Liver (tissue), 9 donors: Measurements from ENCODE around the gene ALDOA. TPM values are rescaled to one million over a fixed set of nuclear protein-coding genes. Genes with fewer than 3 reads are reported as not detected.

ENCODE experiments used
- DNase-seq: peaks from one replicate; pipeline ENCODE4 v3.0.0-alpha.2; 2017; ENCODE audit warnings: low spot score
- H3K27ac ChIP-seq, 2 donors: one replicate each; pipeline ENCODE4 v1.7.0; 2013; ENCODE audit warnings: inconsistent platforms in 2 of 2, low read length in 2 of 2, control low read depth in 1 of 2, low read depth in 1 of 2, mild to moderate bottlenecking in 1 of 2
- H3K27me3 ChIP-seq, 4 donors: one replicate each; pipeline versions ENCODE4 v1.6.1 to v1.7.0; 2013; ENCODE audit warnings: low read length in 3 of 4, inconsistent platforms in 1 of 4, mild to moderate bottlenecking in 1 of 4, moderate library complexity in 1 of 4; ENCODE audit not compliant: control insufficient read depth in 4 of 4, insufficient read depth in 4 of 4
- H3K36me3 ChIP-seq, 4 donors: one replicate each; pipeline versions ENCODE4 v1.6.1 to v1.7.0; 2013; ENCODE audit warnings: low read length in 3 of 4, mild to moderate bottlenecking in 3 of 4, low read depth in 1 of 4, moderate library complexity in 1 of 4; ENCODE audit not compliant: control insufficient read depth in 4 of 4, insufficient read depth in 3 of 4
- H3K4me1 ChIP-seq, 4 donors: one replicate each; pipeline versions ENCODE4 v1.6.1 to v1.7.0; 2013; ENCODE audit warnings: low read length in 3 of 4, mild to moderate bottlenecking in 3 of 4, moderate library complexity in 1 of 4; ENCODE audit not compliant: control insufficient read depth in 4 of 4, insufficient read depth in 4 of 4
- H3K4me3 ChIP-seq, 3 donors: one replicate each; pipeline versions ENCODE4 v1.6.1 to v1.7.0; 2013; ENCODE audit warnings: low read length in 3 of 3, control low read depth in 1 of 3, low read depth in 1 of 3, mild to moderate bottlenecking in 1 of 3
- H3K9ac ChIP-seq, 2 donors: one replicate each; pipeline ENCODE4 v1.7.0; 2013; ENCODE audit warnings: low read length in 2 of 2, mild to moderate bottlenecking in 2 of 2, moderate library complexity in 2 of 2, control low read depth in 1 of 2, low read depth in 1 of 2
- H3K9me3 ChIP-seq, 4 donors: one replicate each; pipeline versions ENCODE4 v1.6.1 to v1.7.0; 2013; ENCODE audit warnings: low read length in 3 of 4; ENCODE audit not compliant: control insufficient read depth in 4 of 4
- ATF3 ChIP-seq: IDR thresholded peaks from 2 replicates; pipeline ENCODE4 v1.6.1; 2016; ENCODE audit warnings: antibody characterized with exemption
- CTCF ChIP-seq: fragments of 150-350 bp; IDR thresholded peaks from 2 replicates; pipeline ENCODE4 v1.5.1; 2017; ENCODE audit warnings: improper control_type of control experiment, low read depth, low read length; ENCODE audit not compliant: missing input control
- EGR1 ChIP-seq, 2 donors: IDR thresholded peaks; 2 replicates each; pipeline ENCODE4 v1.6.1; 2016 to 2018; ENCODE audit warnings: antibody characterized with exemption in 2 of 2, low read depth in 2 of 2
- FOXA1 ChIP-seq: IDR thresholded peaks from 2 replicates; pipeline ENCODE4 v1.6.1; 2016; ENCODE audit warnings: antibody characterized with exemption
- FOXA2 ChIP-seq: IDR thresholded peaks from 2 replicates; pipeline ENCODE4 v1.6.1; 2016; ENCODE audit warnings: antibody characterized with exemption
- GABPA ChIP-seq, 2 donors: IDR thresholded peaks in 1 of 2; conservative IDR thresholded peaks in 1 of 2; 2 replicates each; pipeline ENCODE4 v1.6.1; 2016; ENCODE audit warnings: antibody characterized with exemption in 2 of 2, mild to moderate bottlenecking in 1 of 2, moderate library complexity in 1 of 2
- HNF4G ChIP-seq: IDR thresholded peaks from 2 replicates; pipeline ENCODE4 v1.6.1; 2016; ENCODE audit warnings: antibody characterized with exemption
- JUND ChIP-seq, 2 donors: IDR thresholded peaks; 2 replicates each; pipeline ENCODE4 v1.6.1; 2016; ENCODE audit warnings: antibody characterized with exemption in 2 of 2
- MAX ChIP-seq: IDR thresholded peaks from 2 replicates; pipeline ENCODE4 v1.6.1; 2016; ENCODE audit warnings: antibody characterized with exemption
- NR2F2 ChIP-seq: IDR thresholded peaks from 2 replicates; pipeline ENCODE4 v1.6.1; 2016; ENCODE audit warnings: antibody characterized with exemption
- RAD21 ChIP-seq, 2 donors: IDR thresholded peaks; 2 replicates each; pipeline ENCODE4 v1.6.1; 2016; ENCODE audit warnings: antibody characterized with exemption in 2 of 2, mild to moderate bottlenecking in 2 of 2
- RXRA ChIP-seq, 2 donors: IDR thresholded peaks; 2 replicates each; pipeline ENCODE4 v1.6.1; 2017 to 2018; ENCODE audit warnings: antibody characterized with exemption in 2 of 2, mild to moderate bottlenecking in 1 of 2
- YY1 ChIP-seq: IDR thresholded peaks from 2 replicates; pipeline ENCODE4 v1.6.1; 2016; ENCODE audit warnings: antibody characterized with exemption, mild to moderate bottlenecking
- ZBTB33 ChIP-seq: IDR thresholded peaks from 2 replicates; pipeline ENCODE4 v1.6.1; 2016; ENCODE audit warnings: antibody characterized with exemption
- WGBS: extraction: QIAGEN DNeasy Blood & Tissue Kit; methylation state at CpG from one replicate; pipeline ENCODE4 v1.1.7; 2013; 5-methylcytosine and 5-hydroxymethylcytosine counted together
- polyA plus RNA-seq, 2 donors: library from polyadenylated mRNA; stranded (reverse) in 1 of 2; unstranded in 1 of 2; fragments of 200-250 nt in 1 of 2; fragments of >200 nt in 1 of 2; fragmentation: Nextera tagmentation in 1 of 2; extraction: Ambion mirVana in 1 of 2; gene quantifications; one replicate each; pipeline versions ENCODE4 v1.2.1 to v1.2.3, GENCODE V29; 2013 to 2015
- total RNA-seq, 2 donors: library from RNA; depleted of rRNA; stranded (reverse); fragments of >200 nt; gene quantifications; one replicate each; pipeline ENCODE4 v1.2.3, GENCODE V29; 2014
- donor health status: healthy.
- donor health status: healthy.
- donor health status: healthy.
- donor health status: healthy.
- donor health status: healthy.

ALDOA gene
- total and polyA plus RNA-seq, 4 donors, result 96.8 to 251 (median 121) TPM

- Histone ChIP-seq H3K4me1 (peaks cover 2 to 11% (median 7%) of the 10 kb centered on the region in 4 donors), H3K4me3 (no peak overlapping the region), H3K27ac (no peak overlapping the region), H3K9me3 (no peaks in the 10 kb centered on the region), H3K9ac (no peak overlapping the region), H3K36me3 (no peaks in the 10 kb centered on the region), H3K27me3 (no peaks in the 10 kb centered on the region)
- WGBS, result 43% methylated on average over 10 of the region's 10 CpGs
- TF ChIP-seq NR2F2 (no peak), EGR1 (IDR thresholded peaks at IDR 0.05; ENCODE audit: low read depth in 2 of 2) (no peak), CTCF (peak; percentile 22), RAD21 (IDR thresholded peaks at IDR 0.05) (peak; percentile 24 to 64), JUND (IDR thresholded peaks at IDR 0.05) (no peak), ZBTB33 (no peak), YY1 (no peak), MAX (no peak), RXRA (IDR thresholded peaks at IDR 0.05) (peak in 1 of 2 donors; percentile 8), FOXA1 (no peak), FOXA2 (no peak), HNF4G (no peak), GABPA (IDR thresholded peaks at IDR 0.05 in 1 of 2, conservative IDR thresholded peaks at IDR 0.05 in 1 of 2) (no peak), ATF3 (no peak)
- DNase-seq, result peak; percentile 67
Measured at GRCh38 chr16:30054959-30055553, 10.5 kb upstream of the ALDOA start.

- no peak overlapping the region for H3K9ac ChIP-seq
- peaks cover 0 to 8% (median 3%) of the 10 kb centered on the region in 4 donors for H3K4me1 ChIP-seq
- H3K4me3 ChIP-seq, result no peak overlapping the region
- no peak overlapping the region for H3K27ac ChIP-seq
- no peak for DNase-seq
- TF ChIP-seq YY1, result no peak
- no peaks in the 10 kb centered on the region for H3K36me3 ChIP-seq
- no peaks in the 10 kb centered on the region for H3K9me3 ChIP-seq
- H3K27me3 ChIP-seq, result no peaks in the 10 kb centered on the region
- 92% methylated on average over 4 of the region's 4 CpGs for WGBS
Measured at GRCh38 chr16:30060346-30060745, 5.2 kb upstream of the ALDOA start.
